Gastrocnemius medialis (tissue), 4 donors: ENCODE measurements around the gene NFIA.

Experiments
- CTCF ChIP-seq, 5 experiments: fragments of 450-650 bp in 3 of 5; fragments of 200-600 bp in 2 of 5; sonication (generic) in 2 of 5; IDR thresholded peaks in 4 of 5; conservative IDR thresholded peaks in 1 of 5; 1 replicate in 4 of 5; 2 replicates in 1 of 5; pipeline ENCODE4 v1.5.1; 2016 to 2019; ENCODE audit warnings: antibody characterized with exemption in 5 of 5, mild to moderate bottlenecking in 3 of 5, moderate library complexity in 3 of 5
- POLR2A ChIP-seq, 2 donors: fragments of 450-650 bp; IDR thresholded peaks; one replicate each; pipeline ENCODE4 v1.6.1; 2017; ENCODE audit warnings: antibody characterized with exemption in 2 of 2, mild to moderate bottlenecking in 2 of 2, moderate library complexity in 2 of 2

- no peak for TF ChIP-seq CTCF (IDR thresholded peaks at IDR 0.05 in 4 of 5, conservative IDR thresholded peaks at IDR 0.05 in 1 of 5)
- no peak for TF ChIP-seq POLR2A (IDR thresholded peaks at IDR 0.05)
Measured at GRCh38 chr1:61089741-61090140, 7.4 kb downstream of the NFIA start.
